Measurements from ENCODE around the gene NFKBIE.

DNA sequence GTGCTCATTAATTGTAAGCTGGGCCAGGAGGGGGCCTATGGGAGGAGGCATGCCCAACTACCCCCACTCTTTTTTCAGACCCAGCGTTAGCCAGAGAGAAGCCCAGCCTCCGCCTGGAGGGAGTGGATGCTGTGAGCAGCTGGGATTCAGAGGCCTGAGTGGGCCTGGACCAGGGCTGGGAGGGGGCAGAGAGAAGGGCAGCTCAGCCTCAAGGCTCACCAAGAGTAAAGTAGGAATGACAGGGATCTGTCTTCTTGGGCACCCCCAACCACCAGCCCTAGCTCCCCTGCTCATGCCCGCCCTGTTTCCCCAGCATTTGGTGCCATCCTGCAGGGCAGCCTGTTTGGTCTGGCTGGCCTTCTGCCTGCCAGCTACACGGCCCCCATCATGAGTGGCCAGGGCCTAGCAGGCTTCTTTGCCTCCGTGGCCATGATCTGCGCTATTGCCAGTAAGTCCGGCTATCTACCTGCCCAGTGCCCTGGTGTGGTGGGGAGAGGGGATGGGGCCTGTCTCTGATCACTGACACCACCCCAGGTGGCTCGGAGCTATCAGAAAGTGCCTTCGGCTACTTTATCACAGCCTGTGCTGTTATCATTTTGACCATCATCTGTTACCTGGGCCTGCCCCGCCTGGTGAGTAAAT is 35.2 kb downstream of the NFKBIE start:
- TF ChIP-seq, protein P1, sequence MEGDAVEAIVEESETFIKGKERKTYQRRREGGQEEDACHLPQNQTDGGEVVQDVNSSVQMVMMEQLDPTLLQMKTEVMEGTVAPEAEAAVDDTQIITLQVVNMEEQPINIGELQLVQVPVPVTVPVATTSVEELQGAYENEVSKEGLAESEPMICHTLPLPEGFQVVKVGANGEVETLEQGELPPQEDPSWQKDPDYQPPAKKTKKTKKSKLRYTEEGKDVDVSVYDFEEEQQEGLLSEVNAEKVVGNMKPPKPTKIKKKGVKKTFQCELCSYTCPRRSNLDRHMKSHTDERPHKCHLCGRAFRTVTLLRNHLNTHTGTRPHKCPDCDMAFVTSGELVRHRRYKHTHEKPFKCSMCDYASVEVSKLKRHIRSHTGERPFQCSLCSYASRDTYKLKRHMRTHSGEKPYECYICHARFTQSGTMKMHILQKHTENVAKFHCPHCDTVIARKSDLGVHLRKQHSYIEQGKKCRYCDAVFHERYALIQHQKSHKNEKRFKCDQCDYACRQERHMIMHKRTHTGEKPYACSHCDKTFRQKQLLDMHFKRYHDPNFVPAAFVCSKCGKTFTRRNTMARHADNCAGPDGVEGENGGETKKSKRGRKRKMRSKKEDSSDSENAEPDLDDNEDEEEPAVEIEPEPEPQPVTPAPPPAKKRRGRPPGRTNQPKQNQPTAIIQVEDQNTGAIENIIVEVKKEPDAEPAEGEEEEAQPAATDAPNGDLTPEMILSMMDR (IDR thresholded peaks at IDR 0.05), result no peak
- no peak for TF ChIP-seq POLR2A (IDR thresholded peaks at IDR 0.05)

Measured in thyroid gland (tissue), 4 donors.